Fibroblast of lung (primary cell): ENCODE measurements around the gene EPB42.

Experiments
- EZH2 ChIP-seq: IDR thresholded peaks from 2 replicates; pipeline ENCODE4 v1.5.1; 2012; ENCODE audit warnings: low read length, control low read depth, mild to moderate bottlenecking; ENCODE audit errors: missing control alignments
- TF ChIP-seq, protein P1 (sequence below), 2 donors: IDR thresholded peaks in 1 of 2; conservative IDR thresholded peaks in 1 of 2; 1 replicate in 1 of 2; 2 replicates in 1 of 2; pipeline ENCODE4 v1.5.1; 2011 to 2012; ENCODE audit warnings: low read length in 2 of 2, control low read depth in 1 of 2, inconsistent platforms in 1 of 2, low read depth in 1 of 2, mild to moderate bottlenecking in 1 of 2

DNA sequence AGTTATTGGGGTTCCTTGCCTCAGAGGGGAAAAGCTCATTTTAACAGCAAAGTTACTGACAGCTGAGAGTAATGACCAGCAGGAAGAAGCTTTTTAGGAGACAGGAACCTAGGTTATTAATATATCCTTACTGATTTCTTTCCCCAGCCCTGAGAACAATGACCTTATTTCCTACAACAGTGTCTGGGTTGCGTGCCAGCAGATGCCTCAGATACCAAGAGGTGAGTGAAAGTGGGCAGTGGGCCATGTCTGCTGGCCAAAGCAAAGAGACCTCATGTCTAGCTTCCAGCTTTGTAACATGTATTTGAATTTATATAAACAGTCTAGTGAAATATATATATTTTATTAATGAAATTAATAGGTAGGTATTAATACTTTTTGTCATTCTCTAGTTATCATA is 30.6 kb downstream of the EPB42 start:
- no peak for TF ChIP-seq EZH2
- TF ChIP-seq, protein P1, sequence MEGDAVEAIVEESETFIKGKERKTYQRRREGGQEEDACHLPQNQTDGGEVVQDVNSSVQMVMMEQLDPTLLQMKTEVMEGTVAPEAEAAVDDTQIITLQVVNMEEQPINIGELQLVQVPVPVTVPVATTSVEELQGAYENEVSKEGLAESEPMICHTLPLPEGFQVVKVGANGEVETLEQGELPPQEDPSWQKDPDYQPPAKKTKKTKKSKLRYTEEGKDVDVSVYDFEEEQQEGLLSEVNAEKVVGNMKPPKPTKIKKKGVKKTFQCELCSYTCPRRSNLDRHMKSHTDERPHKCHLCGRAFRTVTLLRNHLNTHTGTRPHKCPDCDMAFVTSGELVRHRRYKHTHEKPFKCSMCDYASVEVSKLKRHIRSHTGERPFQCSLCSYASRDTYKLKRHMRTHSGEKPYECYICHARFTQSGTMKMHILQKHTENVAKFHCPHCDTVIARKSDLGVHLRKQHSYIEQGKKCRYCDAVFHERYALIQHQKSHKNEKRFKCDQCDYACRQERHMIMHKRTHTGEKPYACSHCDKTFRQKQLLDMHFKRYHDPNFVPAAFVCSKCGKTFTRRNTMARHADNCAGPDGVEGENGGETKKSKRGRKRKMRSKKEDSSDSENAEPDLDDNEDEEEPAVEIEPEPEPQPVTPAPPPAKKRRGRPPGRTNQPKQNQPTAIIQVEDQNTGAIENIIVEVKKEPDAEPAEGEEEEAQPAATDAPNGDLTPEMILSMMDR (conservative IDR thresholded peaks at IDR 0.05 in 1 of 2, IDR thresholded peaks at IDR 0.05 in 1 of 2; ENCODE audit: low read depth in 1 of 2, low read length in 2 of 2) = no peak
